K562 (cell line): ENCODE measurements around the gene STIM1. TPM values are rescaled to one million over a fixed set of nuclear protein-coding genes. Genes with fewer than 3 reads are reported as not detected.

Source experiments
- BMI1 ChIP-seq: fragments of 150-350 bp; IDR thresholded peaks from 2 replicates; pipeline ENCODE4 v1.6.1; 2014; ENCODE audit warnings: low read length
- CHAMP1 ChIP-seq: fragments of 450-650 bp; IDR thresholded peaks from 2 replicates; pipeline ENCODE4 v1.6.1; 2016; ENCODE audit warnings: mild to moderate bottlenecking
- CHD4 ChIP-seq: fragments of 200-600 bp; sonication (generic); IDR thresholded peaks from 3 replicates; pipeline ENCODE4 v1.6.1; 2012; ENCODE audit warnings: low read depth, mild to moderate bottlenecking, mixed read lengths, low read length, inconsistent platforms; ENCODE audit not compliant: insufficient read depth, insufficient replicate concordance, poor library complexity, severe bottlenecking
- DPF2 ChIP-seq: fragments of 450-650 bp; IDR thresholded peaks from 2 replicates; pipeline ENCODE4 v1.6.1; 2016
- E2F8 ChIP-seq: fragments of 450-650 bp; IDR thresholded peaks from 2 replicates; pipeline ENCODE4 v1.7.1; 2018; ENCODE audit warnings: mild to moderate bottlenecking, low read depth; ENCODE audit not compliant: partially characterized antibody
- ETV6 ChIP-seq, 3 experiments: fragments of 150-350 bp in 1 of 3; sonication (generic) in 1 of 3; formaldehyde crosslinking in 1 of 3; IDR thresholded peaks; 2 replicates each; pipeline versions ENCODE4 v1.6.1 to v1.8.0; 2014 to 2022; ENCODE audit warnings: borderline replicate concordance in 2 of 3, low read depth in 2 of 3, antibody characterized with exemption in 1 of 3, low read length in 1 of 3, mild to moderate bottlenecking in 1 of 3, missing genetic modification reagents in 1 of 3
- HDGF ChIP-seq: fragments of 450-650 bp; IDR thresholded peaks from 2 replicates; pipeline ENCODE4 v1.6.1; 2016
- IRF9 ChIP-seq: fragments of 450-650 bp; IDR thresholded peaks from 2 replicates; pipeline ENCODE4 v1.6.1; 2016; ENCODE audit warnings: missing biosample characterization, missing genetic modification characterization
- KAT8 ChIP-seq: fragments of 450-650 bp; IDR thresholded peaks from 2 replicates; pipeline ENCODE4 v1.6.1; 2016; ENCODE audit warnings: low read depth, mild to moderate bottlenecking
- KDM4B ChIP-seq, 2 experiments: fragments of 450-650 bp in 1 of 2; sonication (generic) in 1 of 2; IDR thresholded peaks; 2 replicates each; pipeline ENCODE4 v1.6.1; 2016 to 2017; ENCODE audit warnings: borderline replicate concordance in 2 of 2, antibody characterized with exemption in 1 of 2, low read depth in 1 of 2, mild to moderate bottlenecking in 1 of 2
- NCOA4 ChIP-seq: fragments of 450-650 bp; IDR thresholded peaks from 2 replicates; pipeline ENCODE4 v1.6.1; 2018; ENCODE audit warnings: mild to moderate bottlenecking; ENCODE audit not compliant: partially characterized antibody
- TBP ChIP-seq: optimal IDR thresholded peaks from 2 replicates; pipeline ENCODE3; 2011; ENCODE audit warnings: low read depth, low read length, improper control_type of control experiment
- UBTF ChIP-seq, 2 experiments: IDR thresholded peaks; 2 replicates each; pipeline ENCODE4 v1.6.1; 2012; ENCODE audit warnings: improper control_type of control experiment in 2 of 2, low read depth in 2 of 2, low read length in 2 of 2, borderline replicate concordance in 1 of 2
- ZC3H11A ChIP-seq: IDR thresholded peaks from 2 replicates; pipeline ENCODE4 v1.6.1; 2012; ENCODE audit warnings: low read depth, low read length, improper control_type of control experiment
- ZNF507 ChIP-seq: conservative IDR thresholded peaks from 2 replicates; pipeline ENCODE4 v1.6.1; 2017; ENCODE audit warnings: missing genetic modification characterization, missing compliant biosample characterization
- ZNF639 ChIP-seq, 2 experiments: fragments of 200-800 bp in 1 of 2; sonication (Bioruptor generic) in 1 of 2; sonication (generic) in 1 of 2; formaldehyde crosslinking in 1 of 2; IDR thresholded peaks in 1 of 2; conservative IDR thresholded peaks in 1 of 2; 2 replicates each; pipeline versions ENCODE4 v1.5.0 to v1.6.1; 2016 to 2020; ENCODE audit warnings: missing compliant biosample characterization in 1 of 2, missing genetic modification characterization in 1 of 2, missing genetic modification reagents in 1 of 2
- ZNF696 ChIP-seq: fragments of 250-450 bp; sonication (Bioruptor Pico); conservative IDR thresholded peaks from 2 replicates; pipeline ENCODE4 v1.4.0; 2020; ENCODE audit warnings: mild to moderate bottlenecking, moderate library complexity
- polyA plus RNA-seq, 8 experiments: library from polyadenylated mRNA; depleted of rRNA in 4 of 8; stranded (reverse) in 5 of 8; unstranded in 3 of 8; fragments of >200 nt; fragmentation: Nextera tagmentation in 2 of 8; fragmentation: Illumina TruSeq in 1 of 8; extraction: Ambion mirVana in 2 of 8; extraction: Trizol in 1 of 8; gene quantifications; 2 replicates each; pipeline versions ENCODE4 v1.2.1 to v1.2.3, GENCODE V29; 2011 to 2014; ENCODE audit warnings: inconsistent platforms in 1 of 8, missing spikeins in 1 of 8
- total RNA-seq, 7 experiments: library from RNA; depleted of rRNA in 6 of 7; stranded (reverse); fragments of >200 nt in 6 of 7; fragmentation: Illumina TruSeq in 2 of 7; extraction: Trizol in 2 of 7; gene quantifications; 2 replicates each; pipeline versions ENCODE4 v1.2.1 to v1.2.3, GENCODE V29; 2011 to 2021; ENCODE audit warnings: low replicate concordance in 1 of 7

The STIM1 gene
- total and polyA plus RNA-seq, 9 of the 15 experiments (the other 6 are each of a cell fraction or from before 2014, with no cell fraction given) = 7.7 to 50.5 (median 22.5) TPM

GRCh38 chr11:3849297-3849874 is 6.1 kb upstream of the STIM1 start (continued):
- no peak for TF ChIP-seq IRF9 (tag)
- no peak for TF ChIP-seq ETV6 (IDR thresholded peaks at IDR 0.05; ENCODE audit: borderline replicate concordance in 1 of 2, low read depth in 2 of 2, low read length in 1 of 2)
- no peak for TF ChIP-seq ETV6 (CRISPR knock-in tag; IDR thresholded peaks at IDR 0.05; ENCODE audit: borderline replicate concordance)
- no peak for TF ChIP-seq UBTF (IDR thresholded peaks at IDR 0.05; ENCODE audit: borderline replicate concordance in 1 of 2, low read depth in 2 of 2, low read length in 2 of 2)
- TF ChIP-seq KAT8 = no peak
- TF ChIP-seq HDGF = no peak
- TF ChIP-seq NCOA4 = no peak
- no peak for TF ChIP-seq ZC3H11A
- TF ChIP-seq CHAMP1 = no peak
- TF ChIP-seq CHD4 = no peak
- TF ChIP-seq KDM4B (IDR thresholded peaks at IDR 0.05; ENCODE audit: borderline replicate concordance in 2 of 2, low read depth in 1 of 2) = no peak
- no peak for TF ChIP-seq BMI1
- no peak for TF ChIP-seq ZNF639 (CRISPR knock-in tag; conservative IDR thresholded peaks at IDR 0.05 in 1 of 2, IDR thresholded peaks at IDR 0.05 in 1 of 2)
- TF ChIP-seq DPF2 = 0 out of 2 replicates have a peak, but pooled peaks have one; percentile 7
- no peak for TF ChIP-seq ZNF507 (tag)
- no peak for TF ChIP-seq E2F8
- no peak for TF ChIP-seq ZNF696 (CRISPR knock-in tag)
- TF ChIP-seq TBP = no peak
